Endothelial cell (in vitro differentiated cells): ENCODE measurements around the gene GAB4. TPM values are rescaled to one million over a fixed set of nuclear protein-coding genes. Genes with fewer than 3 reads are reported as not detected.
"Not testable (repeated sequence)": the region's sequence is repeated elsewhere in the genome, so short reads cannot be mapped to it uniquely, and the experiment has no call there.

Experiments
- DNase-seq: peaks from one replicate; pipeline ENCODE4 v3.0.0; 2021; ENCODE audit warnings: low spot score
- H3K27ac Mint-ChIP-seq: one replicate; pipeline ENCODE4 v1.8.0; 2021; ENCODE audit warnings: mixed read lengths, inconsistent platforms; ENCODE audit not compliant: unreplicated experiment
- H3K27me3 Mint-ChIP-seq: one replicate; pipeline ENCODE4 v1.8.0; 2021; ENCODE audit warnings: mild to moderate bottlenecking, moderate library complexity, mixed read lengths, inconsistent platforms; ENCODE audit not compliant: unreplicated experiment
- H3K36me3 Mint-ChIP-seq: one replicate; pipeline ENCODE4 v1.8.0; 2021; ENCODE audit warnings: mild to moderate bottlenecking, low read depth, mixed read lengths, inconsistent platforms; ENCODE audit not compliant: unreplicated experiment
- H3K4me1 Mint-ChIP-seq: one replicate; pipeline ENCODE4 v1.8.0; 2021; ENCODE audit warnings: mild to moderate bottlenecking, mixed read lengths, inconsistent platforms; ENCODE audit not compliant: unreplicated experiment
- H3K4me3 Mint-ChIP-seq: one replicate; pipeline ENCODE4 v1.8.0; 2021; ENCODE audit warnings: mild to moderate bottlenecking, mixed read lengths, inconsistent platforms; ENCODE audit not compliant: unreplicated experiment
- H3K9me3 Mint-ChIP-seq: one replicate; pipeline ENCODE4 v1.8.0; 2021; ENCODE audit warnings: mixed read lengths, inconsistent platforms; ENCODE audit not compliant: unreplicated experiment
- total RNA-seq: library from RNA; stranded (reverse); fragmentation: NEBNext Ultra II Directional; extraction: Animal tissue kit (Norgen Biotek cat#: 25700); gene quantifications from one replicate; pipeline ENCODE4 v1.2.1, GENCODE V29; 2021; ENCODE audit not compliant: unreplicated experiment
- TF ChIP-seq, protein P1 (sequence below): fragments of 200-600 bp; sonication (generic); IDR thresholded peaks from one replicate; pipeline ENCODE4 v1.5.0; 2021; ENCODE audit warnings: antibody characterized with exemption; ENCODE audit not compliant: unreplicated experiment

The GAB4 gene
- total RNA-seq, 1 donor from 2014 or later: 0.36 TPM

- no peak for DNase-seq
- no peak overlapping the region for H3K27ac Mint-ChIP-seq
- TF ChIP-seq, protein P1, sequence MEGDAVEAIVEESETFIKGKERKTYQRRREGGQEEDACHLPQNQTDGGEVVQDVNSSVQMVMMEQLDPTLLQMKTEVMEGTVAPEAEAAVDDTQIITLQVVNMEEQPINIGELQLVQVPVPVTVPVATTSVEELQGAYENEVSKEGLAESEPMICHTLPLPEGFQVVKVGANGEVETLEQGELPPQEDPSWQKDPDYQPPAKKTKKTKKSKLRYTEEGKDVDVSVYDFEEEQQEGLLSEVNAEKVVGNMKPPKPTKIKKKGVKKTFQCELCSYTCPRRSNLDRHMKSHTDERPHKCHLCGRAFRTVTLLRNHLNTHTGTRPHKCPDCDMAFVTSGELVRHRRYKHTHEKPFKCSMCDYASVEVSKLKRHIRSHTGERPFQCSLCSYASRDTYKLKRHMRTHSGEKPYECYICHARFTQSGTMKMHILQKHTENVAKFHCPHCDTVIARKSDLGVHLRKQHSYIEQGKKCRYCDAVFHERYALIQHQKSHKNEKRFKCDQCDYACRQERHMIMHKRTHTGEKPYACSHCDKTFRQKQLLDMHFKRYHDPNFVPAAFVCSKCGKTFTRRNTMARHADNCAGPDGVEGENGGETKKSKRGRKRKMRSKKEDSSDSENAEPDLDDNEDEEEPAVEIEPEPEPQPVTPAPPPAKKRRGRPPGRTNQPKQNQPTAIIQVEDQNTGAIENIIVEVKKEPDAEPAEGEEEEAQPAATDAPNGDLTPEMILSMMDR: no peak
- peaks cover 4% of the 10 kb centered on the region for H3K36me3 Mint-ChIP-seq
- H3K27me3 Mint-ChIP-seq: peaks cover 3% of the 10 kb centered on the region
- H3K4me3 Mint-ChIP-seq: no peak overlapping the region
- H3K4me1 Mint-ChIP-seq: peaks cover 4% of the 10 kb centered on the region
- H3K9me3 Mint-ChIP-seq: no peaks in the 10 kb centered on the region
These were observed 92.3 kb downstream of the GAB4 start for GRCh38 chr22:16915701-16916100.

DNA sequence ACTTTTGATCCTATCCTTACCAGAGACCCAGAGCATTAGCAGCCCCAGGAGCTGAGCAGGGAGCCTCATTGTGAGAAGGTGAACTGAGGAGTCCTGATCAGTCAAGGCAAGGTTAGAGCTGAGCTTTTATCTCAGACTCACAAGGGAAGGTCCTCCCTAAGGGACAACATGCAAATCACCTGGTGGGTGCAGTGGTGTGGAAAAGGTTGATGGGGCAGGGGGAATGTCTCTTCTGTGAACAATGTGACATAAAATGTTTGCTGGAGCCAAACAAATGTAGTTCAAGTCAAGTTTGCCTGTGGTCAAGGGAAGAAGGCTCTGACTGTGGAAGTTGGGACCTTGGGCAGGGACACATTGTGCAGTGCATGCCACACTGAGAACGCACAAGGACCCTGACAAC is 93.1 kb downstream of the GAB4 start:
- not testable (repeated sequence) for H3K9me3 Mint-ChIP-seq, H3K27me3 Mint-ChIP-seq, H3K4me3 Mint-ChIP-seq, DNase-seq, H3K36me3 Mint-ChIP-seq, H3K27ac Mint-ChIP-seq, H3K4me1 Mint-ChIP-seq

- peaks cover 5% of the 10 kb centered on the region for H3K27me3 Mint-ChIP-seq
- DNase-seq: no peak
- no peak overlapping the region for H3K27ac Mint-ChIP-seq
- H3K9me3 Mint-ChIP-seq: no peaks in the 10 kb centered on the region
- H3K4me3 Mint-ChIP-seq: no peak overlapping the region
- H3K36me3 Mint-ChIP-seq: peaks cover 4% of the 10 kb centered on the region
- TF ChIP-seq, protein P1: no peak
- H3K4me1 Mint-ChIP-seq: peaks cover 4% of the 10 kb centered on the region
These were observed 94.0 kb downstream of the GAB4 start for GRCh38 chr22:16914006-16914405.

- Mint-ChIP-seq H3K27me3 (peaks cover 3% of the 10 kb centered on the region), H3K36me3 (peaks cover 4% of the 10 kb centered on the region), H3K9me3 (no peaks in the 10 kb centered on the region), H3K4me3 (no peak overlapping the region), H3K4me1 (peaks cover under 1% of the 10 kb centered on the region), H3K27ac (no peak overlapping the region)
- TF ChIP-seq, protein P1: no peak
- no peak for DNase-seq
These were observed 95.7 kb downstream of the GAB4 start for GRCh38 chr22:16912281-16912680.

Other genes with a start within 250 kb of the GAB4 start
- not detected for gene XKR3, start 182.8 kb downstream of the GAB4 start, total RNA-seq
- 63.7 TPM for gene IL17RA, start 76.8 kb upstream of the GAB4 start, total RNA-seq
- gene TMEM121B, start 113.1 kb upstream of the GAB4 start, total RNA-seq: 62.2 TPM
- 60.5 TPM for gene HDHD5, start 151.1 kb upstream of the GAB4 start, total RNA-seq
- 12.6 TPM for gene ADA2, start 211.2 kb upstream of the GAB4 start, total RNA-seq